ENCODE measurements around the gene TEAD3. TPM values are rescaled to one million over a fixed set of nuclear protein-coding genes. Genes with fewer than 3 reads are reported as not detected.

TEAD3 gene
- polyA plus RNA-seq, 1 donor from 2014 or later: not detected

DNA sequence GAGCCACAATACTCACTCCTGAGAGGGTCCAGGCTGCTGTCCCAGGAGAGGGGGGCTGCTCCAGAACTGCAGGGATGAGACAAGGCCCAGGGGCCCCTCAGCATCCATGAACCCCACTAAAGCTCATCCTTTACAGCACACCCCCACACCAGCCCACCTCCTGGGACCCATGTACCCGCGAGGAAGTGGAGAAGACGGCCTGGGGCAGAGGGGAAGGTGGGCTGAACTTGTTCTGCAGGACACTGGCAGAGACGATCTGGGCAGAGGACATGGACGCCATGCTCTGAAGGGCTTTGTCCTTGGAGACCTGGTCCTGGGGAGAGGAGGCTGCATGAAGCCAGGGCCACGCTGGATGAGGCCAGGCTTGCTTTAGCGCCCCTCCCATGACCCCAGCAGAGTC, 18.6 kb downstream of the TEAD3 start:
- Mint-ChIP-seq H3K9me3 (no peaks in the 10 kb centered on the region), H3K27me3 (peaks cover 2% of the 10 kb centered on the region), H3K36me3 (no peaks in the 10 kb centered on the region), H3K4me1 (peaks cover 0 to 7% (median 0%) of the 10 kb centered on the region in 3 donors), H3K27ac (no peak overlapping the region), H3K4me3 (no peak overlapping the region)

DNA sequence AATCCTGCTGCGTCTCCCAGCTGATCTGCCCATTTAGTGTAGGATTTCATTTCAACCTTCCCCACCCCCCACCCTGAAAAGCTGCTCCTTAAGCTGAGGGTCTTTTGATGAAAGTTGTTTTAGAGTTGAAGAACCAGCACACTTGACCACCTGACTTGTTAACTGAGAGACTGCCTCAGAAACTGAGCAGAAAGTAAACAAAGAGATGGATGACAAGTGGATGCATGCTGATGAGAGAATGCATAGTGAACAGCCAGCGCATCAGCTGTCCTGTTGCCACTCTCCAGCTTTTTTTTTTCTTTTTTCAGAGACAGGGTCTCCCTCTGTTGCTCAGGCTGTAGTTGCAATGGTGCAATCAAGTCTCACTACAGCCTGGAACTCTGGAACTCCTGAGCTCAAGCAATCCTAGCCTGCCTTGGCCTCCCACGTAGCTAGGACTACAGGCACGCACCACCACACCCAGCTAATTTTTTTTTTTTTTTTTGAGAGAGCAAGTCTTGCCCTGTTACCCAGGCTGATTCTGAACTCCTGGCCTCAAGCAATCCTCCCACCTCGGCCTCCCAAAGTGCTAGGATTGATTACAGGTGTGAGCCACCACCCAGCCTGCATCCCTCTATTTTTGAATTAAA, 19.2 kb downstream of the TEAD3 start:
- Mint-ChIP-seq H3K36me3 (no peaks in the 10 kb centered on the region), H3K9me3 (no peaks in the 10 kb centered on the region), H3K27ac (no peak overlapping the region)

DNA sequence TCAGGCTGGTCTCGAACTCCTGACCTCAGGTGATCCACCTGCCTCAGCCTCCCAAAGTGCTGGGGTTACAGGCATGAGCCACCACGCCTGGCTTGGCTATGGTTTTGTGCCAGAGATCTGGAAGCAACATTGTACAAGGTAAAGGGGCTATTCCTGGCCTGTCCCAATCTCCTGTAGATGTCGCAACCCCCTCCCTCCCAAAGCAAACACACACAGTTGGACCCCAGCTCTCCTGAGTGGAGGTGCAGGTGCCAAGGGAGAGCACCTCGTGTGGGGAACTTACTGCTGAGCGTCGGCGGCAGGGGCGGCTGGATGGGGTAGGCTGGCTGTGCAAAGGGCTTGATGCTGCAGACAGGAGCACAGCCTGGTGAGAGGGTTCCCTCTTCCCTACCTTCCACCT, 19.9 kb downstream of the TEAD3 start:
- Mint-ChIP-seq H3K27ac (peak overlapping the region in 1 of 3 donors; percentile 23), H3K9me3 (no peaks in the 10 kb centered on the region), H3K36me3 (no peaks in the 10 kb centered on the region)

More for the DNA sequence above, 19.2 kb downstream of the TEAD3 start:
- Mint-ChIP-seq H3K4me3 (no peak overlapping the region), H3K4me1 (peaks cover 0 to 7% (median 0%) of the 10 kb centered on the region in 3 donors), H3K27me3 (peaks cover 2% of the 10 kb centered on the region)

DNA sequence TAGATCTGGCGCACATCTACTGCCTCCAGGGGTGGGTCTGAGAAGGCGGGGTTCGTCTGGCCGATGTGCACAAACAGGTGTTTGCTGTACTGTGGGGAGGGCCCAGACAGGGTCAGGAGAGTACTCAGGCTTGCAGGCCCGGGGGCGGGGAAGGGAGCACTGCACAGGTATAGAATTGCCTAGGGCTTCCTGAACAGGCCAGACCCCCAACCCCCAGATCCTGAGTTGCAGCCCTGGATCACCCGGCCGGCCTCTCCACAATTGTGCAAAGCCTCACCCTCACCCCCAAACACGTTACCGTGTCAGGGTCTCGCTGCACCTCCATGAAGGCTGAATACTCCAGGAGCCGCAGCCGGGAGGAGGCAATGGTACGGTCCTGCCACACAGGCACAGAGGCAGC, 20.9 kb downstream of the TEAD3 start:
- Mint-ChIP-seq H3K9me3 (no peaks in the 10 kb centered on the region), H3K36me3 (no peaks in the 10 kb centered on the region), H3K27ac (peak overlapping the region in 2 of 3 donors; percentile 28 to 74), H3K4me1 (peaks cover 5 to 13% (median 6%) of the 10 kb centered on the region in 3 donors), H3K27me3 (peaks cover under 1% of the 10 kb centered on the region), H3K4me3 (no peak overlapping the region)

More for the DNA sequence above, 19.9 kb downstream of the TEAD3 start:
- Mint-ChIP-seq H3K4me1 (peaks cover under 1 to 11% (median 3%) of the 10 kb centered on the region in 3 donors), H3K27me3 (peaks cover 2% of the 10 kb centered on the region), H3K4me3 (no peak overlapping the region)

DNA sequence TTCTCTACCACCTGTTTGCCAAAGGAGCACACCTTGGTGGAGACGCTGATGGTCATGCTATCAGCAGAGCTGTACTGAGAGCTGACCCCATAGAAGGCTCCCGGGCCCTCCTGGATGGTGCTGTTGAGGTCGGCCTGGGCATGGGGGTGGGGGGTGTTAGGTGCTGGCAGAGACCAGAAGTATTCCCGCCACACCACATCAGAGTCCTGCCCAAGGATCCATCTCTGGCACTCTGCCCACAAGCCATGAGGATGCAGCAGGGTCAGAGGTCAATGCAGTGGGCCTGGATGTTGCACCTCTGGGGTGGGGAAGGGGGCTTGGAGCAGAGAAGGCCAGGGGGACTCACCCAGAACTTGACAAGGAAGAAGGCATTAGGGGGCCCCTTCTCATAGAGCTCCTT, 21.3 kb downstream of the TEAD3 start:
- H3K36me3 Mint-ChIP-seq: peaks cover 2% of the 10 kb centered on the region
- no peaks in the 10 kb centered on the region for H3K9me3 Mint-ChIP-seq
- H3K27me3 Mint-ChIP-seq: no peaks in the 10 kb centered on the region
- peak overlapping the region in 1 of 3 donors; percentile 74 for H3K27ac Mint-ChIP-seq
- no peak overlapping the region for H3K4me3 Mint-ChIP-seq
- H3K4me1 Mint-ChIP-seq: peaks cover 8 to 16% (median 11%) of the 10 kb centered on the region in 3 donors

DNA sequence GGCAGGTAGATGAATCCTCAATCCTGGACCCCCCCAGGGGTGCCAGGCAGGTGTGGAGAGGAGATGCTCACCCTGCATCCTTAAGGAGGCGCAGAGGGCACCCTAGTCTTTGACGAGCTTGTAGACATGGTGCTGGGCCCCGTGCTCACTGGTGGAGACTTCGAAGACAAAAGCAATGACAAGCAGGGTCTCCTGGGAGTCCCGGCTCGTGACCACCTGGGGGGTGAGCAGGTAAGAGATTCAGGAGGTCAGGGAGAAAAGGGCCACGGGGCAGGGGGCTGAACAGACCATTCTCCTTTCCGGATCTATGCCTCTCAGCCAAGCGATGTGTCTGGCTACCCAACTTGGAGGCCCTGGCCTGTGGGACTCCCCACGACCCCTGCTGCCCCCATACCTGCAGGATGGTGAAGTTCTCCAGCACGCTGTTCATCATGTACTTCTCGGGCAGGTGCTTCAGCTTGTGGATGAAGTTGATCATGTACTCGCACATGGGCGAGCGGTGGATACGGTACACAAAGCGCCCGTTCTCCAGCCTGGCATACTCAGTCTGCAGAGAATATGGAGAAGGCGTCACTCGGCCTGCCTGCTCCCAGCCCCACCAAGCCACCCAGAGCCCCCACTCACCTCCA, 21.8 kb downstream of the TEAD3 start:
- Mint-ChIP-seq H3K4me3 (no peak overlapping the region), H3K27ac (no peak overlapping the region), H3K4me1 (peaks cover 10 to 17% (median 16%) of the 10 kb centered on the region in 3 donors), H3K9me3 (no peaks in the 10 kb centered on the region), H3K27me3 (no peaks in the 10 kb centered on the region), H3K36me3 (peaks cover 2% of the 10 kb centered on the region)

DNA sequence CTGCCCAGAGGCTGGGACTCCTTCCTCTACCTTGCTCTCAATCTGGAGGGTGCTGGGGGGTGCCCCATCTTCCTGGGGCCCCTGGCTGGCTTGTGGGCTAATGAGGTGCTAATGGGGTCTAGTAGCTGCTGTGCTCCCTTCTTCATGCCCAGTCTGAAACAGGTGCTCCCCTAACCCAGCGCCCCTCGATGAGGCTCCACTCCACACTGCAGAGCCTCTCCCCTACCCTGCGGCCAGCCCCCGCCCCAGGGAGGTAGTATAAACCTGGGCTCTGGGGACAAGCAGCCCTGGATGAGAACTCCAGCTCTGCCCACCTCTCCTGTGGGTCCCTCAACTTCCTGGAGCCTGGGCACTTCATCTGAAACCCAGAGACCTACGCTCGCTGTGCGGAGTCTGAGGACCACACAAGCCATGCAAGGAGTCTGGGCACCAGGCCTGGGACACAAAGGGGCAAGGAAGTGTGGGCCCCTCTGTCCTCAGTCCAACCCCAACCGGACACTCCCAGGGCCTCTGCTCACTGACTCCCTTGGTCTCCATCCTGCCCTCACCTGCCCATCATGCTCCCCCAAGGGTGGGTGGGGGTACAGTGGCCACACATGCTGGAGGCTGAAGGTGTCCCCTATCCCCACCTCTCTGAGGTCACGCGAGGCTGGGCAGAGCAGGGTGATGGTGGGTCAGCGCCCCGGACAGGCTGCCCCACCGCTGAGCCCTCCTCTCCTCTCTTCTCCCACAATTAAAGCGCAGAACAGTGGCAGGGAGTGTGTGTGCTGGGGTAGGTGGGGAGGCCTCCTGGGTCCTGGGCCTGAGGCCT, 22.5 kb downstream of the TEAD3 start:
- no peaks in the 10 kb centered on the region for H3K9me3 Mint-ChIP-seq
- H3K27me3 Mint-ChIP-seq: no peaks in the 10 kb centered on the region
- H3K4me3 Mint-ChIP-seq: peak overlapping the region in 1 of 4 donors; percentile 70
- H3K36me3 Mint-ChIP-seq: peaks cover 2% of the 10 kb centered on the region
- peaks cover 14 to 23% (median 22%) of the 10 kb centered on the region in 3 donors for H3K4me1 Mint-ChIP-seq
- peak overlapping the region in 1 of 3 donors; percentile 72 for H3K27ac Mint-ChIP-seq

DNA sequence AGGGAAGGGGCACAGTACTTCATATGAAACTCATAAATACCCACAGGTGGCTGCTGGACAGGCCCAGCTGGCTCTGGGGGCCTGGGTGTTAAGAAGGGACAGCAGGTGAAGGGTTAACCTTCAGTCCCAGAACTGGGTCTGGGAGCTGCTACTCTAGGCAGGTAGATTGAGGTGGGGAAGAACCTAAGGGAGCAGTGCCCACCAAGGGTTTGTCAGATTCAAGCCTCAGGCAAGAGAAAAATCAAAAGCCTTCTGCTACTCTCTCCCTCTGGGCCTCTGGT, 23.1 kb downstream of the TEAD3 start:
- Mint-ChIP-seq H3K4me3 (no peak overlapping the region), H3K4me1 (peaks cover 16 to 25% (median 22%) of the 10 kb centered on the region in 3 donors), H3K36me3 (peaks cover 2% of the 10 kb centered on the region), H3K9me3 (no peaks in the 10 kb centered on the region), H3K27ac (peak overlapping the region in 2 of 3 donors; percentile 27 to 72), H3K27me3 (no peaks in the 10 kb centered on the region)

DNA sequence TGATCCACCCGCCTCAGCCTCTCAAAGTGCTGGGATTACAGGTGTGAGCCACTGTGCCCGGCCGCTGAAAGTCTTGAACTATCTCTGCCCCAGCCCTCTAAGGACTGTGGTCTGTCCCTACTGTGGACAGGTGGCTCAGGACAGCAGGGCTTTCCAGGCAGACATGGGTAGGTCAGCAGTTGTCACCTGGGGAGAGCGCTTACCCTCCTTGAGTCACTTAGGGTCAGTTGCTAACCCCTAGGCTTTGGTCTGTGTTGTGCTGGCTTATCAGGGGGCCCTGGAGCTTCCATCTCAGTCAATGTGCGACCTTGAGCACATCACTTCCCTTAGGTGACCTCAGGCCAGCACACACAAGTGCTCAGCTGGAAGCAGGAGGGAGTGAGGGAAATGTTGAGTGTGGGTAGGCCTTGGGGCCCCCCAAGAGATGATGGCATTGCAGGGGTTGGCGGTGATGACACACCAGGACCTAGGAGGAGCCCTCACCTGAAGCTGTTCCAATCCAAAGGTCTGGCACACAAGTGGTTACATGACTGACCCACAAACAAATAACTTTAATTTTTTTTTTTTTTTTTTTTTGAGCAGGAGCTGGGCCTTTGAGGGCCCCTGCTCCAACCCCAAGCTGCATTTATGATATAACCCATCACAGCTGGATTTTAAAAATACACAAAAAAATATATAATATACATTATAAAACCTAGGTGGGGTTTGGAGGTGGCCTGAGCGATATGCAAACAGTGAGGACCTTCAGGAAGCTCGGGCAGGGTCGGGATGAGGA, 23.6 kb downstream of the TEAD3 start:
- Mint-ChIP-seq H3K9me3 (no peaks in the 10 kb centered on the region), H3K36me3 (peaks cover 2% of the 10 kb centered on the region), H3K27me3 (no peaks in the 10 kb centered on the region), H3K4me1 (peaks cover 19 to 25% (median 22%) of the 10 kb centered on the region in 3 donors), H3K4me3 (no peak overlapping the region), H3K27ac (peak overlapping the region in 2 of 3 donors; percentile 27 to 72)

DNA sequence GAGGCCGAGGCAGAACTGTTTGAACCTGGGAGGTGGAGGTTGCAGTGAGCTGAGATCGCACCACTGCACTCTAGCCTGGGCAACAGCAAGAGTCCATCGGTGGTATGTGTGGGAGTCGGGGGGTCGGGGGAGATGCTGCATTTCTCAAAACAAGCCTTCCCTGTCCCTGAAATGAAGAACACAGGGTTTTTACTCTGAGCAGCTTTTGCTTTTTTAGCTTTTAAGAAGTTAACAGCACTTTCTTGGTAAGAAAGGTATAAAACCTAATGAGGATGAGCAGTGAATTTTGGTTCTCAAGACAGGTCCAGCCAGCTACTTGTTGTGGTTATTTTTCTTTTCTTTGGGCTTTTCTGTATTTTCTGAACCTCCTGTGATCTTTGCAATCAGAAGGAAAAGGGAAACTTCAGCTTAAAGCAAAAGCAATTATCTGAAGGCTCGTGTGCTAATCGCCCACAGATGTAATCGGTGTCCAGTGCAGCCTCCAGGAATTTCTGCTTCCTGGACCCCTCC, 25.0 kb downstream of the TEAD3 start:
- Mint-ChIP-seq H3K4me3 (peak overlapping the region in 1 of 4 donors; percentile 99), H3K27ac (peak overlapping the region in 2 of 3 donors; percentile 96 to 99), H3K36me3 (peaks cover 2% of the 10 kb centered on the region), H3K9me3 (no peaks in the 10 kb centered on the region), H3K4me1 (peaks cover 22 to 30% (median 29%) of the 10 kb centered on the region in 3 donors), H3K27me3 (no peaks in the 10 kb centered on the region)

DNA sequence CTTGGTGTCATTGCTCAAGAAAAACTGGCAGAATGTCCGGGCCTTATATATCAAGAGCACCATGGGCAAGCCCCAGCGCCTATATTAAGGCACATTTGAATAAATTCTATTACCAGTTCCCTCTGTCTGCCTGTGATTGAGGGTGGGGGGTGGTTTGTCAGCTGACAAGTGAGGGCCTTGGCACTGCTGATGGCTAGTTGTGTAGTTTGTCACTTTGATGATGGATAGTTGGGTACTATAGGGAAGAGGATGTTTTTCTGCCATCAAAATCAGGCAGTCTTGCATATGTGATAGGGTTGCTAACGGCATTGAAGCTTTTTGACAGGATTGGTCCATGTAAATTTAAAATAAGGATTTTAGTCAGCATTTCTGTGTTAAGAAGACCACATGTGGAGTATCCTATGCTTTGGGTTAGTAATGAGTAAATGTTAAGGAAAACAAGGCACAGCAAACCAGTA, 26.2 kb downstream of the TEAD3 start:
- H3K4me1 Mint-ChIP-seq: peaks cover 18 to 30% (median 29%) of the 10 kb centered on the region in 3 donors
- no peaks in the 10 kb centered on the region for H3K27me3 Mint-ChIP-seq
- peaks cover 2% of the 10 kb centered on the region for H3K36me3 Mint-ChIP-seq
- peak overlapping the region; percentile 58 to 99 (median 96) for H3K27ac Mint-ChIP-seq
- no peaks in the 10 kb centered on the region for H3K9me3 Mint-ChIP-seq
- H3K4me3 Mint-ChIP-seq: peak overlapping the region; percentile 92 to 99 (median 98)

DNA sequence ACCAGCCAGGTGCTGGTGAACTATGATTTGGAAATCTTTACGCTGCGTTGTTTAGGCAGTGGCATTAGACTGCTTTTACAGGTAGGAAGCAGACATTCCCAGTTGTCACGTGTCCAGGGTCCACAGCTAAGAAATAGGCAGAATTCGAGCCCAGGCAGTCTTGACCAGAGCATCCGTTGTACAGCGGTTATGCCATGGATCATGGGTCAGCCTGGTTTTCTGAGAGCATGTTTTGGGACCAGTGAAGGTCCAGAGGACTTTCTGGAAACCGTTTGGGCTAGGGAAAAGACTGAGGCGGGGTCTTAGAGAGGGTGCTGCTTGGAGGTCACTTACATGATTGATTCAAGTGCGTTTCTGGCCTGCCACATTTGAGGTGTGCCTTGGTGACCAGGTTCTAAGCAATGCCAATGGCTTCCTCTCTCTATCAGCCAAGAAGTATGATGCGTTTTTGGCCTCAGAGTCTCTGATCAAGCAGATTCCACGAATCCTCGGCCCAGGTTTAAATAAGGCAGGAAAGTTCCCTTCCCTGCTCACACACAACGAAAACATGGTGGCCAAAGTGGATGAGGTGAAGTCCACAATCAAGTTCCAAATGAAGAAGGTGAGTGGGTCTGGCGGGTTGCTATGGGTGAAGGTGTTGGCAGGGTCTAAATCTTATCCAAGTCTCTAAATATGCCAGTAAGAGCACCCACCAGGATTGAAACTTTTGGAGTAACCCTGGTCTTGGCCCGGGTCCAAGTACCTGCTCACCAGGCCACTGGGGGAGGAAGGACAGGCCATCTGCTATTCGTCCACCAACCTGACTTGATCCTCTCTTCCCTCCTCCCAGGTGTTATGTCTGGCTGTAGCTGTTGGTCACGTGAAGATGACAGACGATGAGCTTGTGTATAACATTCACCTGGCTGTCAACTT, 26.9 kb downstream of the TEAD3 start:
- no peaks in the 10 kb centered on the region for H3K27me3 Mint-ChIP-seq
- H3K27ac Mint-ChIP-seq: peak overlapping the region; percentile 96 to 99 (median 99)
- peak overlapping the region; percentile 92 to 99 (median 98) for H3K4me3 Mint-ChIP-seq
- peaks cover 2% of the 10 kb centered on the region for H3K36me3 Mint-ChIP-seq
- H3K4me1 Mint-ChIP-seq: peaks cover 18 to 30% (median 29%) of the 10 kb centered on the region in 3 donors
- no peaks in the 10 kb centered on the region for H3K9me3 Mint-ChIP-seq

DNA sequence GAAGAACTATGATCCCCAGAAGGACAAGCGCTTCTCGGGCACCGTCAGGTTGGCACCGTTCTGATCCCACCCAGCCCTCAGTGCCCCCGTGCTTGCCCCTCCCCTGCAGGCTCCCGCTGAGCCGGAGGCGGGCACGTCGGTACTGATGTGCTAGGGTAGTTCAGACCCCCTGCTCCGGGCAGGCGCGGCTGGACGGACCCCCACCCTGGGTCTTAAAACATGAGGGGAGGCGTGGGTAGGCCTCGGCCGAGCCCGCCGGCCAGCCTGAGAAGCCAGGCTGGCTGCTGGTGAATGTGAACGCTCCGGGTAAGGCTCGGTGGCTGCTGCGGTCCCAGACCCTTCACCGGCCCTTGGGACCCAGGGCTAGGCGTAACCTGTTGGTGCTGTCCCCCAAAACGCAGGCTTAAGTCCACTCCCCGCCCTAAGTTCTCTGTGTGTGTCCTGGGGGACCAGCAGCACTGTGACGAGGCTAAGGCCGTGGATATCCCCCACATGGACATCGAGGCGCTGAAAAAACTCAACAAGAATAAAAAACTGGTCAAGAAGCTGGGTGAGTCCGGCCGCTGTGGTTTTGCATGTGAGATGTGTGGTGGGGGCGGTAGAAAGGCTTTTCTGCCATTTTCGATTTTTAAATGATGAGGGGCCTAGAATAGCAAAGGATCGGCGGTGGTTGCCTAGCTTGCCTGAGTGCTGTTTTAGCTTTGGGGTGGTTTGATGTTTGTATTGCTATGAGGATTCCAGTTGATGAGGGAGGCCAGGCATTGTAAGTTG, 27.7 kb downstream of the TEAD3 start:
- peak overlapping the region; percentile 92 to 99 (median 98) for H3K4me3 Mint-ChIP-seq
- H3K9me3 Mint-ChIP-seq: no peaks in the 10 kb centered on the region
- H3K4me1 Mint-ChIP-seq: peaks cover 18 to 30% (median 29%) of the 10 kb centered on the region in 3 donors
- H3K27ac Mint-ChIP-seq: peak overlapping the region; percentile 96 to 99 (median 99)
- peaks cover 2% of the 10 kb centered on the region for H3K36me3 Mint-ChIP-seq
- no peaks in the 10 kb centered on the region for H3K27me3 Mint-ChIP-seq

All from IgD-negative memory B cell (primary cell).